Spleen (tissue), 7 donors: ENCODE results near the gene CCDC73.

ENCODE experiments used
- POLR2A ChIP-seq, 3 donors: fragments of 450-650 bp; IDR thresholded peaks; one replicate each; pipeline ENCODE4 v1.5.1; 2017; ENCODE audit warnings: antibody characterized with exemption in 3 of 3, mild to moderate bottlenecking in 1 of 3
- TF ChIP-seq, protein P1 (sequence below), 11 experiments: fragments of 200-600 bp in 7 of 11; fragments of 450-650 bp in 4 of 11; sonication (generic) in 4 of 11; IDR thresholded peaks in 8 of 11; conservative IDR thresholded peaks in 3 of 11; 1 replicate in 7 of 11; 2 replicates in 4 of 11; pipeline versions ENCODE4 v1.4.0 to v1.8.0; 2016 to 2021; ENCODE audit warnings: antibody characterized with exemption in 11 of 11, inconsistent platforms in 4 of 11, mild to moderate bottlenecking in 1 of 11
- donor health status: DM: no; HTN: no; CAD: no; lungs with moderate emphysema.
- donor health status: DM: no; HTN: no; CAD: no.
- donor health status: DM: no; HTN: no; CAD: no.

DNA sequence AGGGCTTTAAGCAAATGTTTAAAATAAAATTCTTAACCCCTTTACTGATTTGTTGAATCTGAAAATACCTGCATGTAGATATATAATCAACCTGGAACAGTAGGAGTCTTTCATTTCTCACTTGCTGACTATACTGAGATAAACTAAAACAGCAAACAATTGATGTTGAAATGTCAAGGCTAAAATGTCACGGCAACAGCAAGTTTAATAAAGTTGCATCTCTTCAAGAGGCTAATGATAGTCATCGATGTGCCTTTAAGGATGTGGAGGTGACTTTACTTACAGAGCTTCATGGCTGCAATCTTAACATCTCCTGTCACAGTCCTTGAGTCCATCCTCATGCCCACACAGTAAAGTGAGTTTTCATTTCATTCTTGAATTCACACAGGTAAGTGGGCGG lies 31.7 kb upstream of the CCDC73 start:
- TF ChIP-seq, protein P1, sequence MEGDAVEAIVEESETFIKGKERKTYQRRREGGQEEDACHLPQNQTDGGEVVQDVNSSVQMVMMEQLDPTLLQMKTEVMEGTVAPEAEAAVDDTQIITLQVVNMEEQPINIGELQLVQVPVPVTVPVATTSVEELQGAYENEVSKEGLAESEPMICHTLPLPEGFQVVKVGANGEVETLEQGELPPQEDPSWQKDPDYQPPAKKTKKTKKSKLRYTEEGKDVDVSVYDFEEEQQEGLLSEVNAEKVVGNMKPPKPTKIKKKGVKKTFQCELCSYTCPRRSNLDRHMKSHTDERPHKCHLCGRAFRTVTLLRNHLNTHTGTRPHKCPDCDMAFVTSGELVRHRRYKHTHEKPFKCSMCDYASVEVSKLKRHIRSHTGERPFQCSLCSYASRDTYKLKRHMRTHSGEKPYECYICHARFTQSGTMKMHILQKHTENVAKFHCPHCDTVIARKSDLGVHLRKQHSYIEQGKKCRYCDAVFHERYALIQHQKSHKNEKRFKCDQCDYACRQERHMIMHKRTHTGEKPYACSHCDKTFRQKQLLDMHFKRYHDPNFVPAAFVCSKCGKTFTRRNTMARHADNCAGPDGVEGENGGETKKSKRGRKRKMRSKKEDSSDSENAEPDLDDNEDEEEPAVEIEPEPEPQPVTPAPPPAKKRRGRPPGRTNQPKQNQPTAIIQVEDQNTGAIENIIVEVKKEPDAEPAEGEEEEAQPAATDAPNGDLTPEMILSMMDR (IDR thresholded peaks at IDR 0.05 in 8 of 11, conservative IDR thresholded peaks at IDR 0.05 in 3 of 11) = no peak
- TF ChIP-seq POLR2A (IDR thresholded peaks at IDR 0.05) = no peak
